GM13976 (cell line): ENCODE results near the gene HACD1.

Source experiments
- DNase-seq: peaks from one replicate; pipeline ENCODE4 v3.0.0; 2012; ENCODE audit warnings: low spot score
- in situ Hi-C: fragments of 300-500 bp; cut with MboI; formaldehyde crosslinking; loops from one replicate; pipeline ENCODE4 v1.12.0; 2022; ENCODE audit warnings: low sequenced_read_pairs, mixed read lengths, inconsistent platforms; ENCODE audit not compliant: unreplicated experiment
- TF ChIP-seq, protein P1 (sequence below): IDR thresholded peaks from 2 replicates; pipeline ENCODE4 v1.5.1; 2012; ENCODE audit warnings: borderline replicate concordance, mild to moderate bottlenecking; ENCODE audit not compliant: insufficient read depth; ENCODE audit errors: extremely low read depth, missing control alignments, control extremely low read depth

The HACD1 gene

GRCh38 chr10:17649836-17650235 is 32.7 kb upstream of the HACD1 start:
- DNase-seq, result no peak
- TF ChIP-seq, protein P1, sequence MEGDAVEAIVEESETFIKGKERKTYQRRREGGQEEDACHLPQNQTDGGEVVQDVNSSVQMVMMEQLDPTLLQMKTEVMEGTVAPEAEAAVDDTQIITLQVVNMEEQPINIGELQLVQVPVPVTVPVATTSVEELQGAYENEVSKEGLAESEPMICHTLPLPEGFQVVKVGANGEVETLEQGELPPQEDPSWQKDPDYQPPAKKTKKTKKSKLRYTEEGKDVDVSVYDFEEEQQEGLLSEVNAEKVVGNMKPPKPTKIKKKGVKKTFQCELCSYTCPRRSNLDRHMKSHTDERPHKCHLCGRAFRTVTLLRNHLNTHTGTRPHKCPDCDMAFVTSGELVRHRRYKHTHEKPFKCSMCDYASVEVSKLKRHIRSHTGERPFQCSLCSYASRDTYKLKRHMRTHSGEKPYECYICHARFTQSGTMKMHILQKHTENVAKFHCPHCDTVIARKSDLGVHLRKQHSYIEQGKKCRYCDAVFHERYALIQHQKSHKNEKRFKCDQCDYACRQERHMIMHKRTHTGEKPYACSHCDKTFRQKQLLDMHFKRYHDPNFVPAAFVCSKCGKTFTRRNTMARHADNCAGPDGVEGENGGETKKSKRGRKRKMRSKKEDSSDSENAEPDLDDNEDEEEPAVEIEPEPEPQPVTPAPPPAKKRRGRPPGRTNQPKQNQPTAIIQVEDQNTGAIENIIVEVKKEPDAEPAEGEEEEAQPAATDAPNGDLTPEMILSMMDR, result no peak
- in situ Hi-C loops, result no loop called here

DNA sequence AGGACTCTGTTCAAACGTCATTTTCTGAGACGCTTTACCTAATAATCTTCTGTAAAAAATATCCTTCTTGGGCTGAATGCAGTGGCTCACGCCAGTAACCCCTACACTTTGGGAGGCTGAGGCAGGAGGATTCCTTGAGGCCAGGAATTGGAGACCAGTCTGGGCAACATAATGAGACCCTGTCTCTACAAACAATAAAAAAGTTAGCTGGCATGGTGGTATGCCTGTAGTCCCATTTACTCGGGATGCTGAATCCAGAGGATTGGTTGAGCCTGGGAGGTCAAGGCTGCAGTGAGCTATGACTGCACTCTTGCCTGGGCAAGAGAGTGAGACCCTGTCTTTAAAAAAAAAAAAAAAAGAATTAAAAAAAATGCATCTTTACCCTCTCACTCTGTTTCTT is 31.9 kb upstream of the HACD1 start:
- in situ Hi-C loops, result no loop called here
- no peak for DNase-seq
- TF ChIP-seq, protein P1, result no peak

DNA sequence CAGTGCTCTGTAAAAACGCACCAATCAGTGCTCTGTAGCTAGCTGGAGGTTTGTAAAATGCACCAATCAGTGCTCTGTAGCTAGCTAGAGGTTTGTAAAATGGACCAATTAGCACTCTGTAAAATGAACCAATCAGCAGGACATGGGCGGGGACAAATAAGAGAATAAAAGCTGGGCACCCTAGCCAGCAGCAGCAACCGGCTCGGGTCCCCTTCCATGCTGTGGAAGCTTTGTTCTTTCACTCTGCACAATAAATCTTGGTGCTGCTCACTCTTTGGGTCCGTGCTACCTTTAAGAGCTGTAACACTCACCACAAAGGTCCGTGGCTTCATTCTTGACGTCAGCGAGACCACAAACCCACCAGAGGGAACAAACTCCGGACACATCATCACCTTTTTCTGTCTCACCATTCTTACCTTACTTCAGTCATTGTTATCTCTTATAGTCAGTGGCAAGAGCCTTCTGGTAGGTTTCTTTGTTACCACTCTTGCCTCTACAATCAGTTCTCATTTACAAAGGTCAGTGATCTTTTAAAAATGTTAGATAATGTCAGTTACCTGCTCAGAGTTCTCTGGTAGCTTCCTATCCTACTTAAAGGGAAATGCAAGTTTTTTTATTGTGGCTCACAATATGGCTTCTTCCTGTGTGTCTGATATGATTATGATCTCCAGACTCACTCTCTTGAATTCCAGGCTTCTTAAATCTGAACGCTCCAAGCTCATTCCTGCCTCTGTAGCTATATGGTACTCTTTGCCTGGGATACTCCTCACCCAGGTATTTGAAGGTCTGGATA is 31.3 kb upstream of the HACD1 start:
- DNase-seq, result no peak
- TF ChIP-seq, protein P1, result no peak
- in situ Hi-C loops, result no loop called here

DNA sequence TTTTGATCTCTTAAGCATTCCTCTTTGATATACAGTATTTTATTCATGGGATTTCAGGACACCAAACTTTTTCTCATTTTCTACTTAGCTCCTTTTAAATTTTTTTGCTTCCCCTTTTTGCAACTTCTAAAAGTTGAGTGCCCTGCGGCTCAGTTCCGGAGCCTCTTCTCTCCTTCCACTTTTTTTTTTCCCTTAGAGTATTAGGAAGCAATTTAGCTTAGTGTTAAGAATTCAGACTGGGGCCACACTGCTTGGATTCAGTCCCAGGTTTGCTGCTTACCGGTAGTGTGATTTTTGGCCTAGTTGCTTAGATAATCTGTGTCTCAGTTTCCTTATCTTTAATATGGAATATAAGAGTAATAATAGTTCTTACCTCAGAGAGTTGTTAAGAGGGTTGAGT is 30.2 kb upstream of the HACD1 start:
- TF ChIP-seq, protein P1, result no peak
- no peak for DNase-seq
- in situ Hi-C loops, result no loop called here

DNA sequence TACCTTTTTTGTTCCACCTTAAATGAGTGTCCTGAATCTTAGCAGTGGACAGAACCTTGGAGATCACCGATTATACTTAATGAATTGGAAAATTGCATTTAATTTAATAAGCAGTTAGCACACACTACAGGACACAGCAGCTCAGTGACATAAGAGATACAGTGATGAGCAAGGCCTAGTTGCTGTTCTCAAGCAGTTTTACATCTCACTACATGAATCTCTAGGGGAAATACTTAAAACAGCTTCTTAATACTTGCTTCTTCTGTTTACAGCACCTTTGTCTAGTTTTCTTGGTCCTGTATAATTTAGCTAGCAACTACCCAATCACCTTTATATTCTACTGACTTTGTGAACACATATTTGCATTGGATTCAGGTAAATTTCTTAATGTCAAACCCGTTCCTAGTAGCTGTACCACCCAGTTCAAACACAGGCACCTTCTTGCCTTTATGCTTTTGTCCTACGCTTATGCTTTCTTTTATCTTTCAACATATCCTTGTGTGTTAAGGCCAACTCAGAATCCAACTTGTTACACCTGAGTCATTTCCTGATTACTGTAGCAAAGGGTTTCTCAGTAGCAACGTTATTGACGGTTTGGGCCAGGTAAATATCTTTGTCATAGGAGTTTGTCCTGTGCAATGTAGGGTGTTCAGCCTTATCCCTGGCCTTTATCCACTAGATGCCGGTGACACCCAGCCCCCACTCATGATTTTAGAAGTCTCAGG is 28.6 kb upstream of the HACD1 start:
- no peak for DNase-seq
- in situ Hi-C loops, result no loop called here
- TF ChIP-seq, protein P1, result no peak

- DNase-seq, result peak; percentile 28
- TF ChIP-seq, protein P1, result no peak
- in situ Hi-C loops, result no loop called here
Observed at GRCh38 chr10:17644485-17644943, 27.3 kb upstream of the HACD1 start.
